Fibroblast of mammary gland (primary cell): ENCODE data around the gene CACNA2D1.

Experiments
- DNase-seq: peaks from one replicate; pipeline ENCODE4 v3.0.0-alpha.2; 2010; ENCODE audit warnings: low read depth
- H3K4me3 ChIP-seq: 2 replicates; pipeline ENCODE4 v1.5.1; 2011; ENCODE audit warnings: low read depth, mild to moderate bottlenecking, low read length, moderate library complexity; ENCODE audit not compliant: control insufficient read depth
- CTCF ChIP-seq: conservative IDR thresholded peaks from 2 replicates; pipeline ENCODE4 v1.5.1; 2011; ENCODE audit warnings: low read depth, low read length, inconsistent platforms; ENCODE audit not compliant: control insufficient read depth, insufficient read depth

CACNA2D1 gene

GRCh38 chr7:82223580-82223979, 220.0 kb downstream of the CACNA2D1 start:
- no peak for TF ChIP-seq CTCF
- no peak overlapping the region for H3K4me3 ChIP-seq
- DNase-seq: no peak

GRCh38 chr7:82221152-82221674, 222.4 kb downstream of the CACNA2D1 start:
- TF ChIP-seq CTCF: no peak
- DNase-seq: peak; percentile 15
- no peak overlapping the region for H3K4me3 ChIP-seq

- no peak for TF ChIP-seq CTCF
- no peak overlapping the region for H3K4me3 ChIP-seq
- DNase-seq: no peak
These were observed 231.1 kb downstream of the CACNA2D1 start for GRCh38 chr7:82212466-82212865.

- H3K4me3 ChIP-seq: no peak overlapping the region
- no peak for DNase-seq
- TF ChIP-seq CTCF: no peak
These were observed 232.2 kb downstream of the CACNA2D1 start for GRCh38 chr7:82211333-82211732.

- no peak for TF ChIP-seq CTCF
- no peak overlapping the region for H3K4me3 ChIP-seq
- peak; percentile 46 for DNase-seq
These were observed 233.0 kb downstream of the CACNA2D1 start for GRCh38 chr7:82210416-82211184.

GRCh38 chr7:82209179-82209747, 234.3 kb downstream of the CACNA2D1 start:
- DNase-seq: no peak
- H3K4me3 ChIP-seq: no peak overlapping the region
- TF ChIP-seq CTCF: no peak
